Activated naive CD4-positive, alpha-beta T cell treated with anti-CD3 and anti-CD28 coated beads, Interleukin-2, amount 50 U/mL, for 72 hours (primary cell): ENCODE results near the gene TCF4. TPM values are rescaled to one million over a fixed set of nuclear protein-coding genes. Genes with fewer than 3 reads are reported as not detected.

Experiments
- ATAC-seq, 2 donors: fragments of 150-1000 bp; cut with Tn5 transposase; 2 replicates each; pipeline ENCODE4 v1.10.0; 2021; ENCODE audit warnings: mild to moderate bottlenecking in 2 of 2, moderate library complexity in 2 of 2
- DNase-seq, 2 donors: peaks; one replicate each; pipeline ENCODE4 v3.0.0; 2021 to 2022; ENCODE audit warnings: low spot score in 2 of 2
- H3K27ac Mint-ChIP-seq, 2 donors: one replicate each; pipeline ENCODE4 v1.8.0; 2022; ENCODE audit warnings: mild to moderate bottlenecking in 2 of 2, mixed read lengths in 2 of 2
- H3K36me3 Mint-ChIP-seq, 2 donors: one replicate each; pipeline ENCODE4 v1.8.0; 2022; ENCODE audit warnings: mixed read lengths in 2 of 2
- H3K9me3 Mint-ChIP-seq, 2 donors: one replicate each; pipeline ENCODE4 v1.8.0; 2022; ENCODE audit warnings: mixed read lengths in 2 of 2
- total RNA-seq, 2 donors: library from RNA; stranded (reverse); gene quantifications; one replicate each; pipeline ENCODE4 v1.2.3, GENCODE V29; 2022

The TCF4 gene
- total RNA-seq, 2 donors from 2014 or later, result 0.46 to 1.6 TPM

DNA sequence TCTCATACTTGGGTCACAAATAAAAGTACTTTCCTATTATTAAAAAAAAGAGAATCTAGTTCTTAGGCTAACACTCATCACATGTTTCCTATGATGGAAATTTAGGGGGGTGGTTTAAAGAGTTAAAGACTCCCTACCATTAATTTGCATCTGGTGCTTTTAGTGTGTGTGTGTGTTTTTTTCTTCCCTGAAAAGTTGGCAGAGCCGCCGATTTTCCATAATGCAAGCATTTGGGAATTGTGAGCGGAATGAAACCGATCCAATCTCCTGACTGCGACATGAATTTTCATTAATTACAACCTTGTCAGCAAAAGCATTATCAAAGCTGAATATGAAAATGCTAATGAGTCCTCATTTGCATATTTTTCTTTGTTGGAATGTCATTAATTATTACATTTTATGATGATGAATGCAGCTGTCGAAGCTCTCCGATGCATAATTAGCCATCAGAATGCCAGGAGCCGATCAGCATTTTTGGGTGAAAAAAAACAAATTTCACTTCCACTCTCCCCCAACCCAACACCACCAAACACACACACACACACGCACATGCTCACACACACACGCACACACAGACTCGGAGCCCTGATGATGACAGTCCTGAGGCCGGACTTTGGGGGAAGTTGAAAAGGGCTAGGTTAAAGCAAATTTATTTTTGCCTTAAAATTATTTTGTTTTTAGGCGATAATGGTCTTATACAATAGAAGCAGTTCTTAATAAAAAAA is 165.4 kb downstream of the TCF4 start:
- H3K36me3 Mint-ChIP-seq, result no peaks in the 10 kb centered on the region
- DNase-seq (no peak), ATAC-seq (no peak)
- H3K27ac Mint-ChIP-seq, result no peak overlapping the region
- H3K9me3 Mint-ChIP-seq, result no peaks in the 10 kb centered on the region

- Mint-ChIP-seq H3K9me3 (no peaks in the 10 kb centered on the region), H3K27ac (no peak overlapping the region)
- ATAC-seq, result no peak
Observed at GRCh38 chr18:55421615-55422419, 166.2 kb downstream of the TCF4 start.

GRCh38 chr18:55421308-55421614 is 166.7 kb downstream of the TCF4 start:
- Mint-ChIP-seq H3K9me3 (no peaks in the 10 kb centered on the region), H3K36me3 (no peaks in the 10 kb centered on the region), H3K27ac (no peak overlapping the region)
- DNase-seq, result no peak
- ATAC-seq, result no peak

More at GRCh38 chr18:55421615-55422419, 166.2 kb downstream of the TCF4 start:
- DNase-seq, result no peak
- no peaks in the 10 kb centered on the region for H3K36me3 Mint-ChIP-seq

- Mint-ChIP-seq H3K9me3 (no peaks in the 10 kb centered on the region), H3K36me3 (no peaks in the 10 kb centered on the region), H3K27ac (no peak overlapping the region)
- DNase-seq (no peak), ATAC-seq (no peak)
Observed at GRCh38 chr18:55420665-55421307, 167.2 kb downstream of the TCF4 start.

DNA sequence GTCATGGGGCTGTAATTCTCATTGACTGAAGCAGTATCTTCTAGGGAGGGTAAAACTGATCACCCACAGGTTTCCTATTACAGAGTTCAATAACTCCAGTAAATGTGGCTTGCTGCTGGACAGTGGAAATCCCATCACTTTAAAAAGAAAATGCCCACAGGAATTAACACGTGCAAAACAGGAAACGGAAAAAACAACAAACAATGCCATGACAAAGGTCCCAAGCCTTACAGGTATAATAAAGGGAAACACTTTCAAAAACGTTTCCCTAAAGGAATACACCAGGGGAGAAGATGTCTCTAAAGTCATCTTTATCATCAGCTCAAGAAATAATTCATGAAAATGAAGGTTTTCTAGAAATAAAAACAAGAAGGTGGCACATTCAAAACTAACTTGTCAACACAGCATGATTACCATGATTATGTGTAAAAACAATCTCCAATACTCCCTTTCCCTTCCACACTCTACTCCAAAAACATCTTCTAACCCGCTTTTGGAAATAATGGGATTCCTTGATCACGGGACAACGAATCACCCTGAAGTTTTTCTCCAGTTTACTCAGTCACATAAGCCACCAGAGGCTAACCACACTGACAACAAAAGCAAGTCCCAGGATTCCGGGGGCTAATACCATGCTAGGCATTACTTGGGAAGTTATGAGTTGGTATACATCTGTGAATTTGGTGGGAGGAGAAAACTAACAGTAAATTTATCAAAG is 167.9 kb downstream of the TCF4 start:
- Mint-ChIP-seq H3K9me3 (no peaks in the 10 kb centered on the region), H3K27ac (no peak overlapping the region), H3K36me3 (no peaks in the 10 kb centered on the region)
- ATAC-seq, result no peak
- no peak for DNase-seq

DNA sequence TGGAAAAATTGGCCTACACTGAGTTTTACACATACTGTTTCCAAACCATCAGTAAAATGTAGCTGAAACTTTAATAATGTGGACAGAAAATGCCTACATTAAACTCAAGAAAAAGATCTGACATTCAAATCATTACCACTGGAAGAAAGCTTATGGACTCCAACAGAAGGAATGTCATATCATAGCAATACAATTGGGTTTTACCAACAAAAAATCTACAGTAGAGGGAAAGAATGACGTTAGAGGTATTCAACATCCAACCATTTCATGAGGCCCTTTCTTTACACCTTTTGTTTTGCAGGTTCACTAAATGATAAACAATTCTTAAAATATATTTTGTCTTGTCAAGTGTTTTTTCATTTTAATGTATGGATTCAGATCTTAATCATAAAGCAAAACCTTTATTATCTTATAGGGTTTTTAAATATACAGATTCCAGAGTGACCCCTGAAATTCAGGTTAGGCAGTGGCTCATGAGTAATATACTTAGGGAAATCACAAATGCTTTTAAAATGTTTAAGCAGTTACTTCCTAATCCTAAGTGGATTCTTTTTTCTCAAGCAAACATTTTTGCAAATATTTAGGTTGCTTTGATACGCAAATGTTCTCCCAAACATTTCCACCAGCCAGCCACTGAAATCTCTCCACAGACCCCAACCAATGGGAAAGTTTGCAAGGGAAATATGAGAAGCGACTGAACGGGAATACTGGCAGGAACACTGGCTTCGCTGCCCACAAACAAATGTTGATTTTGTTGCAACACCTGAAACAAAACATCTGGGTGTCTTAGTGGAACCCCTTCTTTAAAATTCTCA is 168.7 kb downstream of the TCF4 start:
- Mint-ChIP-seq H3K27ac (no peak overlapping the region), H3K36me3 (no peaks in the 10 kb centered on the region), H3K9me3 (no peaks in the 10 kb centered on the region)
- DNase-seq (no peak), ATAC-seq (no peak)

DNA sequence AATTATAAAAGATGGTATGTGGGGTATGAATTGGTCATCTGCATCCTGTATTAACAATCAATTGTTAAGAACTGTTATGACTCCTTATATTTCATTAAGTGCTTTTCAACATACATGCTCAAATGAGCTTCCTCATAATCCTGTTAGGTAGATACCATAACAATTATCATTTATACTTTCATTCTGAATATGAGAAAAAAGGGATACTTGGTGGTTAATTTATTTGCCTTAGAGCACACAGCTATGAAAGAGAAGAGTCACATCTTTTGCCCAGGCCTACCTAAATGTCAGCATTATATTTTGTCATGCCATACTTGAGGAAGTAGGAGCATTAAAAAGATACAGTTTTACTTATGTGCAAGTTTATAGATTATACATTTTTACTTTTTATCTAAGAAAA is 169.6 kb downstream of the TCF4 start:
- H3K9me3 Mint-ChIP-seq, result no peaks in the 10 kb centered on the region
- ATAC-seq (no peak), DNase-seq (no peak)
- no peak overlapping the region for H3K27ac Mint-ChIP-seq
- H3K36me3 Mint-ChIP-seq, result no peaks in the 10 kb centered on the region

DNA sequence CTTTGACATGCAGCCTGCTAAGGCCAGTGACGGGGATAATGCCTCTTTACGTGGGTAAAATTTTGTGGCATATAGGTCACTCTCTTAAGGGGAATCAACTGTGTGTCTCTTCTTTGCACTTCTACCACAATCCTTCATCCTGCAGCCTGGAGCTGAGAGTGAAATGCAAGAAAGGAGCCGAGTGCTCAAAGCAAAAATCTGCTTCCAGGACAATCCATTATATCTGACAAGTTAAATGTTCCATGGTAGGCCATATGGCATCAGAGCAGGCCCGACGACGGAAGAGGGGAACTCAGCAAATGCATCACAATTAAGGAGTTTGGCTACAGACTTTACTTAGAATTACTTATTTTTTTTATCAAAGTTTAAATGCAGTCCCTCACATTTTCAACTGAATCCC is 171.2 kb downstream of the TCF4 start:
- ATAC-seq (no peak), DNase-seq (no peak)
- no peak overlapping the region for H3K27ac Mint-ChIP-seq
- H3K9me3 Mint-ChIP-seq, result no peaks in the 10 kb centered on the region
- no peaks in the 10 kb centered on the region for H3K36me3 Mint-ChIP-seq

DNA sequence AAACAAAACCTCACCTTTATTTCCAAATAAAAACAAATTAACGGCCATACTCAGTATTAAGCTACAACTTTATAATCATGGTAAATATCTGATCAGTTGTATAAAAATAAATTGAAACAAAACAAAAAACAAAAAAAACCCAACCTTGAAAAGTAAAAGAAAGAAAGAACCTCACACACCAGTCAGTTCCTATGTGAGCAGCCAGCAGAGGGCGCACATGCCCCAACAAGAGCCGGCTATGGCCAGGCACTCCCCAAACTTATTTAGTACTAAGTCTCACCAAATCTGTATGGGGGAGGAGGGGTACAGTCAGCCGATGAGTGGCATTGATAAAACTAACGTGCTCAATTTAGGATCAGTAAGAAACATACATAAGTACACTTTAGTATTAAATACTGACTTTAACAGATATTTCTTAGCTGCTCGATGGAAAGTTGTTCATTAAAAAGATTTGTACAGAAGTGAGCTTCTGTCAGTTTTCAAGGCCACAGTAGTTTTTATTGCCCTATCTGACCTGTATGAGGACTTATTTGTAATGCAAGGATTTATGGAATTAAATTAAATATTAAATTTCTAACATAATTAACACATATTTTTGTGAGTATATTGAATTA is 172.6 kb downstream of the TCF4 start:
- Mint-ChIP-seq H3K9me3 (no peaks in the 10 kb centered on the region), H3K27ac (no peak overlapping the region), H3K36me3 (no peaks in the 10 kb centered on the region)
- DNase-seq (peak; percentile 57 to 74), ATAC-seq (peak; percentile 70 to 85)

- DNase-seq, result no peak
- ATAC-seq, result no peak
- Mint-ChIP-seq H3K36me3 (no peaks in the 10 kb centered on the region), H3K9me3 (no peaks in the 10 kb centered on the region), H3K27ac (no peak overlapping the region)
Observed at GRCh38 chr18:55414475-55414874, 173.5 kb downstream of the TCF4 start.

DNA sequence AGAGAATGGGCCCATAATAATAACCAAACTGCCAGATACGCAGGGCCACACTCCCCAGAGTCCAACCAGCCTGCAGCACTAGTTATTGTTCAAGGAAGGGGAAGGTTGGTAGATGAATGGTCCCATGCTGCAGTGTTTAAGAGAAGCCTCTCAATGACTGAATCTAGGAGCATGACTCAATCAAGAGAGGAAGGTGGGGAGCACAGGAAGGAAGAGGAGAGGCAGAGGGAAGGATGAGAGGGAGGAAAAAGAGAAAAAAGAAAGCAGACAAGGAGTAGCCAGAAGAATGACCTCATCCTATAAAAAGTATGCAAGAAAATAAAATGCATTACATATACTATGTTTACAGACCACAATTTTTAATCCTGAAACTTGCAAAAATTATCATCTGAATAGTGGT is 174.5 kb downstream of the TCF4 start:
- no peak overlapping the region for H3K27ac Mint-ChIP-seq
- H3K9me3 Mint-ChIP-seq, result no peaks in the 10 kb centered on the region
- ATAC-seq, result no peak
- DNase-seq, result no peak
- no peaks in the 10 kb centered on the region for H3K36me3 Mint-ChIP-seq

- no peak for ATAC-seq
- H3K36me3 Mint-ChIP-seq, result no peaks in the 10 kb centered on the region
- no peaks in the 10 kb centered on the region for H3K9me3 Mint-ChIP-seq
- no peak for DNase-seq
- no peak overlapping the region for H3K27ac Mint-ChIP-seq
Observed at GRCh38 chr18:55407774-55408535, 180.0 kb downstream of the TCF4 start.

GRCh38 chr18:55407191-55407590 is 180.8 kb downstream of the TCF4 start:
- ATAC-seq, result no peak
- H3K36me3 Mint-ChIP-seq, result no peaks in the 10 kb centered on the region
- H3K27ac Mint-ChIP-seq, result no peak overlapping the region
- no peaks in the 10 kb centered on the region for H3K9me3 Mint-ChIP-seq
- no peak for DNase-seq

DNA sequence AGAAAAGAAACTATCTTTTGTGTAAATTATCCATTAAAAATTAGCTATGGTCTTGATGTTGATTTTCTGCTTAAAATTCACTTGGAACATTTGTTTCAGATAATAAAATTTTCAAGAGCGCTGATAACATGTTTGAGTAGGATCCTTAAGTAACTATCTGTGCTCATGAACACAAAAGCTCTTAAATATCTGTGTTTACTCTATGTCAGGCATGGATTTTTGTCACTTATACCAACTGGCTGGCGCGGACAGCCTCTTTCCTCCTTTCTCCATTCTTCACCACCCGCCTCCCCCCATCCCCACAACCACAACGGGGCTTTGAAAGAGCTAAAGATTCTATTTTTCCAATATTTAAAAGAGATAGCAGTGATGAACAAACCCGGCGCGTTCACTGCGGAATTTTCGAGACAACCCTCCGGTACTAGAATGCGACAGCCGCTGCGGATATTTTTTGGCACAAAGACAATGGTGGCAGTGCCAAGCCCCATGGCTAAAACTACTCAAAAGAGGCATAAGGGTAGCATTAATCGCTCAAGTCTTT is 181.5 kb downstream of the TCF4 start:
- Mint-ChIP-seq H3K9me3 (no peaks in the 10 kb centered on the region), H3K36me3 (no peaks in the 10 kb centered on the region)
- no peak for ATAC-seq

GRCh38 chr18:55405893-55406406 is 182.0 kb downstream of the TCF4 start:
- Mint-ChIP-seq H3K9me3 (no peaks in the 10 kb centered on the region), H3K36me3 (no peaks in the 10 kb centered on the region), H3K27ac (no peak overlapping the region)
- no peak for DNase-seq
- ATAC-seq, result no peak

More for the DNA sequence above, 181.5 kb downstream of the TCF4 start:
- H3K27ac Mint-ChIP-seq, result no peak overlapping the region
- no peak for DNase-seq
